ENCODE data around the gene MAIP1. TPM values are rescaled to one million over a fixed set of nuclear protein-coding genes. Genes with fewer than 3 reads are reported as not detected.

MAIP1 gene
- total and polyA plus RNA-seq, 2 donors (not counting 1 experiment from before 2014, with no cell fraction given) = 14.5 to 24.8 TPM

DNA sequence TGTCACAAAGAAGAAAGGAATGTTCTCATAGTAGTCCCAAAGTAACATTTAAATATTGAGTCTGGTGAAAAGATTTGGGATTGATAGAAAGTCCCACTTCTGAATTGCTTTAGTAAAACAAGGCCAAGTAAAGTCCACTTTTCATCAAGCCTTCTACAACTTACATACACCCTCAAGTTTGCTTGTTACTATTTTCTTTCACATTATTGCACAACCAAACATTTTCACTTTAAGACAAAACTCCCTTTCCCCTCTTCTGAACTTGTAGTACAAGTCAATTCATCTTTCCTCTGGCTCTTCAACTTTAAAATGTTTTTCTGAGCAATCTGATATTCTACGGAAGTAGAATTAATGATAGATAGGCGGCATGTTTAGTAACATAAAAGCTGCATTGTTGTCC is 11.0 kb downstream of the MAIP1 start:
- Histone ChIP-seq H4K20me1 (ENCODE audit: control insufficient read depth, extremely low read depth, insufficient read depth, low read length) (no peaks in the 10 kb centered on the region), H3K36me3 (ENCODE audit: control insufficient read depth, insufficient read depth, low read length) (no peaks in the 10 kb centered on the region), H3K4me2 (ENCODE audit: extremely low read depth, insufficient read depth, low read length) (no peak overlapping the region), H3K4me1 (ENCODE audit: control insufficient read depth, extremely low read depth, insufficient read depth, low read length) (no peaks in the 10 kb centered on the region), H3K27me3 (ENCODE audit: control insufficient read depth, insufficient read depth, low read length) (no peaks in the 10 kb centered on the region), H3K9ac (ENCODE audit: insufficient read depth, low read length) (no peak overlapping the region), H3K79me2 (ENCODE audit: control insufficient read depth, insufficient read depth, low read length) (no peaks in the 10 kb centered on the region), H3K4me3 (replicated peaks in 1 of 4; ENCODE audit: control extremely low read depth in 1 of 4, insufficient read depth in 1 of 4, low read depth in 3 of 4, low read length in 4 of 4) (no peak overlapping the region), H3K9me3 (ENCODE audit: control insufficient read depth, insufficient read depth, low read depth, low read length) (no peaks in the 10 kb centered on the region), H2AFZ (ENCODE audit: low read length) (no peak overlapping the region), H3K27ac (ENCODE audit: insufficient read depth, low read length) (no peak overlapping the region)
- TF ChIP-seq, protein P1, sequence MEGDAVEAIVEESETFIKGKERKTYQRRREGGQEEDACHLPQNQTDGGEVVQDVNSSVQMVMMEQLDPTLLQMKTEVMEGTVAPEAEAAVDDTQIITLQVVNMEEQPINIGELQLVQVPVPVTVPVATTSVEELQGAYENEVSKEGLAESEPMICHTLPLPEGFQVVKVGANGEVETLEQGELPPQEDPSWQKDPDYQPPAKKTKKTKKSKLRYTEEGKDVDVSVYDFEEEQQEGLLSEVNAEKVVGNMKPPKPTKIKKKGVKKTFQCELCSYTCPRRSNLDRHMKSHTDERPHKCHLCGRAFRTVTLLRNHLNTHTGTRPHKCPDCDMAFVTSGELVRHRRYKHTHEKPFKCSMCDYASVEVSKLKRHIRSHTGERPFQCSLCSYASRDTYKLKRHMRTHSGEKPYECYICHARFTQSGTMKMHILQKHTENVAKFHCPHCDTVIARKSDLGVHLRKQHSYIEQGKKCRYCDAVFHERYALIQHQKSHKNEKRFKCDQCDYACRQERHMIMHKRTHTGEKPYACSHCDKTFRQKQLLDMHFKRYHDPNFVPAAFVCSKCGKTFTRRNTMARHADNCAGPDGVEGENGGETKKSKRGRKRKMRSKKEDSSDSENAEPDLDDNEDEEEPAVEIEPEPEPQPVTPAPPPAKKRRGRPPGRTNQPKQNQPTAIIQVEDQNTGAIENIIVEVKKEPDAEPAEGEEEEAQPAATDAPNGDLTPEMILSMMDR (conservative IDR thresholded peaks at IDR 0.05 in 1 of 2, IDR thresholded peaks at IDR 0.05 in 1 of 2; ENCODE audit: low read depth in 1 of 2, low read length in 2 of 2) = no peak
- no peak for TF ChIP-seq EZH2 (IDR thresholded peaks at IDR 0.05; ENCODE audit: low read length, missing control alignments)
- DNase-seq (ENCODE audit: low read depth in 2 of 2) = no peak

DNA sequence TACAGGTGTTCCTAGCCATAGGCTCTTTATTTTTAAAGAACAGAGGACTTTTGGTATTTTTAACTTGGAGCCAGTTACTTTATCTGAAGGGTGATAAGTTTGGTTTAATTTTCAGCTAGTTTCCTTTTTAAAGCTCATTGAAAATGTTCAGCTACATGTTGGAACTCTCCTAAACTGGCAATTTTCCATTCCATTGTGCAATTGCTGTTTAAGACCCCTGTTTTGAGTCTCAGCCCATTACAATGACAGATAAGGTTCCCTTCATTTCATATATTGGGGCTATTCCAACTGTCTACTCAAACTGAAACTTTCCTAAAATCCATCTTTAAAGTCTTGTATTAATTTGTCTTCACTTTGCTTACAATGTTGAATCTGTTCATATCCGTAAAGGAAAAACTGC is 11.6 kb downstream of the MAIP1 start:
- Histone ChIP-seq H3K27ac (ENCODE audit: insufficient read depth, low read length) (no peak overlapping the region), H3K4me3 (replicated peaks in 1 of 4; ENCODE audit: control extremely low read depth in 1 of 4, insufficient read depth in 1 of 4, low read depth in 3 of 4, low read length in 4 of 4) (no peak overlapping the region), H2AFZ (ENCODE audit: low read length) (no peak overlapping the region), H3K4me2 (ENCODE audit: extremely low read depth, insufficient read depth, low read length) (no peak overlapping the region), H4K20me1 (ENCODE audit: control insufficient read depth, extremely low read depth, insufficient read depth, low read length) (no peaks in the 10 kb centered on the region), H3K36me3 (ENCODE audit: control insufficient read depth, insufficient read depth, low read length) (no peaks in the 10 kb centered on the region), H3K4me1 (ENCODE audit: control insufficient read depth, extremely low read depth, insufficient read depth, low read length) (no peaks in the 10 kb centered on the region), H3K27me3 (ENCODE audit: control insufficient read depth, insufficient read depth, low read length) (no peaks in the 10 kb centered on the region), H3K79me2 (ENCODE audit: control insufficient read depth, insufficient read depth, low read length) (no peaks in the 10 kb centered on the region), H3K9me3 (ENCODE audit: control insufficient read depth, insufficient read depth, low read depth, low read length) (no peaks in the 10 kb centered on the region), H3K9ac (ENCODE audit: insufficient read depth, low read length) (no peak overlapping the region)
- TF ChIP-seq, protein P1 (conservative IDR thresholded peaks at IDR 0.05 in 1 of 2, IDR thresholded peaks at IDR 0.05 in 1 of 2; ENCODE audit: low read depth in 1 of 2, low read length in 2 of 2) = no peak
- TF ChIP-seq EZH2 (IDR thresholded peaks at IDR 0.05; ENCODE audit: low read length, missing control alignments) = no peak
- DNase-seq (ENCODE audit: low read depth in 2 of 2) = no peak

DNA sequence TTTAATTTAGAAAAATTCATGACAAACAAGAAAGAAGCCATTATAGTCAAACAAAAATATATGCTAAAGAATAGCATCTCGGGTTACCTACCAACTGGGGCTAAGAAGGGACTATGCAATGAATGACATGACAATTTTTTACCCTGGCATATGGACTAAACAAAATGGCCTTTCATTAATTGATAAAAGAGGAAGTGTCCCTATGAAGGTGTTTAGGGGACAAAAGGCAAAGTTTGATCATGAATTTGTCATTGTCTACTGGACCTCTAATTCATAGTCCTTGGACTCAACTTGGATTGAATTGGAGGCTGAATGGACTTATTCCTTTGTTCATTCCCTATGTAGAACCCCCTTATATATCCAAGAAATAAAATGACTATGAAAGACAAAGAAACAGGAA is 12.7 kb downstream of the MAIP1 start:
- no peaks in the 10 kb centered on the region for H3K9me3 ChIP-seq (ENCODE audit: control insufficient read depth, insufficient read depth, low read depth, low read length)
- no peak for DNase-seq (ENCODE audit: low read depth in 2 of 2)
- TF ChIP-seq, protein P1 (conservative IDR thresholded peaks at IDR 0.05 in 1 of 2, IDR thresholded peaks at IDR 0.05 in 1 of 2; ENCODE audit: low read depth in 1 of 2, low read length in 2 of 2) = no peak
- TF ChIP-seq EZH2 (IDR thresholded peaks at IDR 0.05; ENCODE audit: low read length, missing control alignments) = no peak
- H3K4me1 ChIP-seq (ENCODE audit: control insufficient read depth, extremely low read depth, insufficient read depth, low read length) = no peaks in the 10 kb centered on the region
- H3K4me3 ChIP-seq (replicated peaks in 1 of 4; ENCODE audit: control extremely low read depth in 1 of 4, insufficient read depth in 1 of 4, low read depth in 3 of 4, low read length in 4 of 4) = no peak overlapping the region
- no peak overlapping the region for H3K4me2 ChIP-seq (ENCODE audit: extremely low read depth, insufficient read depth, low read length)
- no peaks in the 10 kb centered on the region for H3K27me3 ChIP-seq (ENCODE audit: control insufficient read depth, insufficient read depth, low read length)
- H3K36me3 ChIP-seq (ENCODE audit: control insufficient read depth, insufficient read depth, low read length) = no peaks in the 10 kb centered on the region
- H3K9ac ChIP-seq (ENCODE audit: insufficient read depth, low read length) = no peak overlapping the region
- H2AFZ ChIP-seq (ENCODE audit: low read length) = no peak overlapping the region
- no peaks in the 10 kb centered on the region for H4K20me1 ChIP-seq (ENCODE audit: control insufficient read depth, extremely low read depth, insufficient read depth, low read length)
- H3K27ac ChIP-seq (ENCODE audit: insufficient read depth, low read length) = no peak overlapping the region
- no peaks in the 10 kb centered on the region for H3K79me2 ChIP-seq (ENCODE audit: control insufficient read depth, insufficient read depth, low read length)

All from fibroblast of lung (primary cell).